Measurements from ENCODE around the gene CLSTN3. TPM values are rescaled to one million over a fixed set of nuclear protein-coding genes. Genes with fewer than 3 reads are reported as not detected.

Gene CLSTN3
- total and polyA plus RNA-seq, 12 donors: 3.7 to 16.8 (median 6.0) TPM

DNA sequence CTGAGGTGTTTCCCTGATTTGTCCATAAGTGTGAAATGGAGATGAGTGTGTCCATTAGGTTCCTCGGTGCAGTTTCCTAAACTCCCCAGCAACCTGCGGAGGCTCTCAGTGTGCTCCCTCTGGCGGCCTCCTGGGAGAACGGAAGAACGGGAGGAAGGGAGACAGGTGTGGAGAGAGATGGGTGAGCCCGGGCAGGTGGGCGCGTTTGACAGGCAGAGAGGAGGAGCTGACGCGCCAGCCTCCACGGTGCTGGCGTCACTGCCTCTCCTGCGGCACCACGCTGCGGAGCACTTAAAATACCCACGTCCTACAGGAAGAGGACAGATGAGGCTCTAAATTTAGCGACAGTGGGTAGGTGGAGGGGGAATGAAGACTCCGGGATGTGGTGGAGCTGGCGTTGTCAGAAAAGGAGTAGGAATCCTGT is 32.5 kb downstream of the CLSTN3 start:
- DNase-seq (no peak), ATAC-seq (peak in 6 of 8 donors; percentile 30 to 76 (median 60))
- Histone ChIP-seq H3K9me3 (peaks cover 0 to 13% (median 0%) of the 10 kb centered on the region in 11 donors), H3K36me3 (peaks cover 0 to 4% (median 0%) of the 10 kb centered on the region in 9 donors), H3K27ac (no peak overlapping the region), H3K27me3 (peaks cover 0 to 24% (median 11%) of the 10 kb centered on the region in 7 donors), H3K4me3 (no peak overlapping the region), H3K4me1 (peaks cover 0 to 7% (median 0%) of the 10 kb centered on the region in 9 donors)
- TF ChIP-seq, protein P1, sequence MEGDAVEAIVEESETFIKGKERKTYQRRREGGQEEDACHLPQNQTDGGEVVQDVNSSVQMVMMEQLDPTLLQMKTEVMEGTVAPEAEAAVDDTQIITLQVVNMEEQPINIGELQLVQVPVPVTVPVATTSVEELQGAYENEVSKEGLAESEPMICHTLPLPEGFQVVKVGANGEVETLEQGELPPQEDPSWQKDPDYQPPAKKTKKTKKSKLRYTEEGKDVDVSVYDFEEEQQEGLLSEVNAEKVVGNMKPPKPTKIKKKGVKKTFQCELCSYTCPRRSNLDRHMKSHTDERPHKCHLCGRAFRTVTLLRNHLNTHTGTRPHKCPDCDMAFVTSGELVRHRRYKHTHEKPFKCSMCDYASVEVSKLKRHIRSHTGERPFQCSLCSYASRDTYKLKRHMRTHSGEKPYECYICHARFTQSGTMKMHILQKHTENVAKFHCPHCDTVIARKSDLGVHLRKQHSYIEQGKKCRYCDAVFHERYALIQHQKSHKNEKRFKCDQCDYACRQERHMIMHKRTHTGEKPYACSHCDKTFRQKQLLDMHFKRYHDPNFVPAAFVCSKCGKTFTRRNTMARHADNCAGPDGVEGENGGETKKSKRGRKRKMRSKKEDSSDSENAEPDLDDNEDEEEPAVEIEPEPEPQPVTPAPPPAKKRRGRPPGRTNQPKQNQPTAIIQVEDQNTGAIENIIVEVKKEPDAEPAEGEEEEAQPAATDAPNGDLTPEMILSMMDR (IDR thresholded peaks at IDR 0.05): peak in 8 of 9 donors; percentile 22 to 56 (median 46)
- 2 to 3% methylated on average over 19 of the region's 19 CpGs for WGBS, 2 donors
- intact Hi-C loops (cut with DNase I): no loop called here

- H3K4me3 ChIP-seq: no peak overlapping the region
- H3K4me1 ChIP-seq: no peaks in the 10 kb centered on the region
- H3K27me3 ChIP-seq: peaks cover 0 to 13% (median 8%) of the 10 kb centered on the region in 7 donors
- no peak overlapping the region for H3K27ac ChIP-seq
- ATAC-seq: no peak
- TF ChIP-seq, protein P1 (IDR thresholded peaks at IDR 0.05): no peak
- peaks cover 0 to 61% (median 8%) of the 10 kb centered on the region in 11 donors for H3K9me3 ChIP-seq
- DNase-seq: no peak
- no peaks in the 10 kb centered on the region for H3K36me3 ChIP-seq
- intact Hi-C loops (cut with DNase I): no loop called here
These were observed 39.8 kb downstream of the CLSTN3 start for GRCh38 chr12:7169951-7170350.

DNA sequence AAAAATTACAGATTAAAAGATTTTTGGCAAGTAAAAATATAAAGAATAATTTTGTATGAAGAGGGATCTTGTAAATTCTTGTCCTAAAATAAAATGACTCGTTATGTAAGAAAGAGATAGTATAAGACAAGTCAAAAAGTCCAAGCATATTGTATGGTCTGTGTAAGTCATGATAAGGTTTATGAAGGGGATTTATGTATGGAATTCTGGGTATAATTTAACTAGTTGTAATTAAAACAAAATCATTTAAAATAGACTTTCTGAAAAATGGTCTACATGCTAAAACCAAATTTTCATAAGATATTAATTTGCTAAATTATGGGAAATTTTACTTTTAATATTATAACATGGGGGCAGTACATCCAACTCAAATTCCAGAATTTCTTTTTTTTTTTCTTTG is 41.7 kb downstream of the CLSTN3 start:
- H3K27me3 ChIP-seq: peaks cover 0 to 15% (median 5%) of the 10 kb centered on the region in 7 donors
- DNase-seq: no peak
- WGBS, 2 donors: 50% methylated on average over 1 of the region's 1 CpG
- no peaks in the 10 kb centered on the region for H3K4me1 ChIP-seq
- TF ChIP-seq, protein P1 (IDR thresholded peaks at IDR 0.05): no peak
- H3K9me3 ChIP-seq: peaks cover 0 to 57% (median 8%) of the 10 kb centered on the region in 11 donors
- H3K4me3 ChIP-seq: no peak overlapping the region
- no peaks in the 10 kb centered on the region for H3K36me3 ChIP-seq
- intact Hi-C loops (cut with DNase I): no loop called here
- no peak for ATAC-seq
- no peak overlapping the region for H3K27ac ChIP-seq

- H3K36me3 ChIP-seq: no peaks in the 10 kb centered on the region
- intact Hi-C loops (cut with DNase I): no loop called here
- H3K4me1 ChIP-seq: no peaks in the 10 kb centered on the region
- DNase-seq: no peak
- no peak for ATAC-seq
- H3K9me3 ChIP-seq: peaks cover 0 to 25% (median 2%) of the 10 kb centered on the region in 11 donors
- peaks cover 0 to 28% (median 10%) of the 10 kb centered on the region in 7 donors for H3K27me3 ChIP-seq
- no peak overlapping the region for H3K4me3 ChIP-seq
- TF ChIP-seq, protein P1 (IDR thresholded peaks at IDR 0.05): no peak
- no peak overlapping the region for H3K27ac ChIP-seq
These were observed 45.3 kb downstream of the CLSTN3 start for GRCh38 chr12:7175493-7175892.

Measured in heart right ventricle (tissue), 16 donors.